GM12878 (cell line): ENCODE data around the gene LIN7C. TPM values are rescaled to one million over a fixed set of nuclear protein-coding genes. Genes with fewer than 3 reads are reported as not detected.

Experiments
- ATAC-seq: fragments of 200-7000 bp; cut with Tn5 transposase; 3 replicates; pipeline ENCODE4 v1.9.1; 2020; ENCODE audit warnings: mild to moderate bottlenecking, moderate library complexity
- BruUV-seq: library from RNA; stranded (reverse); fragments of 400-500 nt; replicated peaks from 2 replicates; lab custom pipeline; 2021; lab: Mats Ljungman, UMichigan
- CTCF ChIA-PET: fragments of 300-600 bp; sonication (Branson Sonifier 250); formaldehyde crosslinking; extraction: SDS; loops from one replicate; lab custom pipeline; 2021; ENCODE audit warnings: inconsistent platforms; lab: Yijun Ruan, JAX
- POLR2A ChIA-PET: fragments of 350-600 bp; formaldehyde crosslinking; extraction: SDS; loops from one replicate; lab custom pipeline; 2021; ENCODE audit warnings: inconsistent platforms; lab: Charles Lee
- RAD21 ChIA-PET: fragments of 300-600 bp; sonication (Branson Sonifier 250); formaldehyde crosslinking; loops from one replicate; lab custom pipeline; 2023; ENCODE audit warnings: antibody characterized with exemption; ENCODE audit not compliant: unreplicated experiment; lab: Charles Lee
- SMC1A ChIA-PET: fragments of 300-600 bp; sonication (Branson Sonifier 250); formaldehyde crosslinking; loops from one replicate; lab custom pipeline; 2023; ENCODE audit not compliant: unreplicated experiment, uncharacterized antibody; lab: Charles Lee
- DNase-seq: peaks from one replicate; pipeline ENCODE4 v3.0.0-alpha.2; 2011; ENCODE audit warnings: low read depth, low spot score
- FAIRE-seq: peaks from 3 replicates; lab custom pipeline; 2011; peaks lifted over from hg19 to GRCh38; lab: Jason Lieb, UNC
- H2AFZ ChIP-seq: 2 replicates; pipeline ENCODE4 v1.6.0; 2011; ENCODE audit warnings: low read depth, low read length, control low read depth; ENCODE audit not compliant: control insufficient read depth
- H3K27ac ChIP-seq: 2 replicates; pipeline ENCODE4 v1.5.1; 2011; ENCODE audit warnings: control low read depth; ENCODE audit not compliant: control insufficient read depth, insufficient read depth
- H3K27me3 ChIP-seq, 2 experiments: replicated peaks in 1 of 2; 2 replicates each; pipeline versions ENCODE4 v1.6.0 to v1.6.1; 2011; ENCODE audit warnings: low read length in 1 of 2; ENCODE audit not compliant: control insufficient read depth in 2 of 2, insufficient read depth in 2 of 2
- H3K36me3 ChIP-seq, 2 experiments: 2 replicates each; pipeline ENCODE4 v1.5.1; 2011; ENCODE audit warnings: low read length in 1 of 2; ENCODE audit not compliant: control insufficient read depth in 2 of 2, insufficient read depth in 2 of 2
- H3K4me1 ChIP-seq: 2 replicates; pipeline ENCODE4 v1.6.1; 2011; ENCODE audit warnings: mild to moderate bottlenecking, low read length, moderate library complexity, mixed read lengths; ENCODE audit not compliant: control insufficient read depth, insufficient read depth
- H3K4me2 ChIP-seq: 2 replicates; pipeline ENCODE4 v1.6.0; 2011; ENCODE audit warnings: control low read depth; ENCODE audit not compliant: control insufficient read depth, insufficient read depth
- H3K4me3 ChIP-seq: fragments of 200-600 bp; sonication (generic); 2 replicates; pipeline ENCODE4 v1.5.1; 2016
- H3K79me2 ChIP-seq: 2 replicates; pipeline ENCODE4 v1.6.0; 2011; ENCODE audit warnings: low read length; ENCODE audit not compliant: control insufficient read depth, insufficient read depth
- H3K9ac ChIP-seq: 2 replicates; pipeline ENCODE4 v1.8.0; 2011; ENCODE audit warnings: low read length, control low read depth, mixed read lengths; ENCODE audit not compliant: control insufficient read depth, insufficient read depth
- H3K9me3 ChIP-seq: replicated peaks from 3 replicates; pipeline ENCODE4 v1.5.1; 2011; ENCODE audit warnings: mild to moderate bottlenecking, low read length; ENCODE audit not compliant: control insufficient read depth, insufficient read depth
- H4K20me1 ChIP-seq: 2 replicates; pipeline ENCODE4 v1.6.0; 2011; ENCODE audit not compliant: control insufficient read depth, insufficient read depth
- BRCA1 ChIP-seq: IDR thresholded peaks from 2 replicates; pipeline ENCODE4 v1.6.1; 2011; ENCODE audit warnings: low read depth, low read length, improper control_type of control experiment
- CEBPB ChIP-seq, 2 experiments: fragments of 150-350 bp in 1 of 2; IDR thresholded peaks; 2 replicates each; pipeline ENCODE4 v1.6.1; 2012 to 2014; ENCODE audit warnings: low read depth in 2 of 2, low read length in 2 of 2, borderline replicate concordance in 1 of 2, inconsistent platforms in 1 of 2
- CHD4 ChIP-seq: fragments of 200-600 bp; sonication (generic); IDR thresholded peaks from 2 replicates; pipeline ENCODE4 v1.6.1; 2016; ENCODE audit warnings: mild to moderate bottlenecking
- CREB1 ChIP-seq: IDR thresholded peaks from 2 replicates; pipeline ENCODE4 v1.6.1; 2012; ENCODE audit warnings: low read depth, mild to moderate bottlenecking, inconsistent platforms
- E2F4 ChIP-seq: IDR thresholded peaks from 2 replicates; pipeline ENCODE4 v1.6.1; 2012; ENCODE audit warnings: low read depth, low read length, improper control_type of control experiment
- FOS ChIP-seq: IDR thresholded peaks from 3 replicates; pipeline ENCODE4 v1.6.1; 2011; ENCODE audit warnings: borderline replicate concordance; ENCODE audit not compliant: insufficient read length; ENCODE audit errors: extremely low read depth
- IKZF1 ChIP-seq: fragments of 450-650 bp; conservative IDR thresholded peaks from 2 replicates; pipeline ENCODE4 v1.6.1; 2017; ENCODE audit warnings: antibody characterized with exemption, mild to moderate bottlenecking
- JUND ChIP-seq: IDR thresholded peaks from 2 replicates; pipeline ENCODE4 v1.6.1; 2012; ENCODE audit warnings: low read depth, mild to moderate bottlenecking, low read length, improper control_type of control experiment, moderate library complexity
- MAX ChIP-seq: IDR thresholded peaks from 2 replicates; pipeline ENCODE4 v1.6.1; 2012; ENCODE audit warnings: low read depth, low read length, improper control_type of control experiment
- MEF2B ChIP-seq: fragments of 450-650 bp; IDR thresholded peaks from 2 replicates; pipeline ENCODE4 v1.6.1; 2018; ENCODE audit warnings: mild to moderate bottlenecking, moderate library complexity; ENCODE audit not compliant: partially characterized antibody, poor library complexity, severe bottlenecking
- NBN ChIP-seq: fragments of 450-650 bp; IDR thresholded peaks from 2 replicates; pipeline ENCODE4 v1.6.1; 2016
- NFXL1 ChIP-seq: fragments of 450-650 bp; IDR thresholded peaks from 2 replicates; pipeline ENCODE4 v1.6.1; 2017; ENCODE audit warnings: antibody characterized with exemption, mild to moderate bottlenecking, borderline replicate concordance
- PAX5 ChIP-seq: IDR thresholded peaks from 2 replicates; pipeline ENCODE4 v1.6.1; 2011; ENCODE audit warnings: low read depth, low read length, borderline replicate concordance
- POU2F2 ChIP-seq: IDR thresholded peaks from 3 replicates; pipeline ENCODE4 v1.6.1; 2011; ENCODE audit warnings: low read depth, mild to moderate bottlenecking, low read length, borderline replicate concordance
- RBBP5 ChIP-seq: fragments of 200-600 bp; sonication (generic); conservative IDR thresholded peaks from 2 replicates; pipeline ENCODE4 v1.6.1; 2016
- RELA ChIP-seq: fragments of 450-650 bp; IDR thresholded peaks from 2 replicates; pipeline ENCODE4 v1.8.0; 2014; ENCODE audit warnings: borderline replicate concordance; ENCODE audit not compliant: partially characterized antibody
- RUNX3 ChIP-seq: IDR thresholded peaks from 2 replicates; pipeline ENCODE4 v1.6.1; 2012; ENCODE audit warnings: low read length, inconsistent platforms
- SPI1 ChIP-seq: IDR thresholded peaks from 2 replicates; pipeline ENCODE4 v1.6.1; 2011; ENCODE audit warnings: low read depth, mild to moderate bottlenecking, low read length, moderate library complexity, borderline replicate concordance; ENCODE audit not compliant: insufficient read depth
- TCF7 ChIP-seq: IDR thresholded peaks from 2 replicates; pipeline ENCODE4 v1.6.1; 2014; ENCODE audit warnings: antibody characterized with exemption, borderline replicate concordance
- WRNIP1 ChIP-seq: IDR thresholded peaks from 2 replicates; pipeline ENCODE4 v1.6.1; 2011; ENCODE audit warnings: low read depth, low read length, improper control_type of control experiment, borderline replicate concordance
- WGBS: methylation state at CpG from one replicate; pipeline ENCODE4 v1.1.6; 2016; ENCODE audit warnings: low lambda C conversion rate; ENCODE audit not compliant: insufficient replicate concordance, insufficient coverage; ENCODE audit errors: missing lambda C conversion rate; 5-methylcytosine and 5-hydroxymethylcytosine counted together
- in situ Hi-C: fragments of 300-500 bp; cut with MboI; formaldehyde crosslinking; loops from 9 replicates; pipeline ENCODE4 v1.14.3; 2018; ENCODE audit warnings: mixed read lengths
- intact Hi-C: fragments of 100-400 bp; cut with micrococcal nuclease; formaldehyde crosslinking; loops from one replicate; pipeline ENCODE4 v1.14.2; 2022; ENCODE audit not compliant: unreplicated experiment
- polyA plus RNA-seq, 11 experiments: library from polyadenylated mRNA; depleted of rRNA in 4 of 11; unstranded in 6 of 11; stranded (reverse) in 5 of 11; fragments of >200 nt; fragmentation: Nextera tagmentation in 4 of 11; fragmentation: Illumina TruSeq in 1 of 11; extraction: Ambion mirVana in 4 of 11; extraction: Trizol in 1 of 11; gene quantifications; 1 replicate in 1 of 11; 2 replicates in 10 of 11; pipeline versions ENCODE4 v1.2.1 to v1.2.3, GENCODE V29; 2011 to 2016; ENCODE audit warnings: inconsistent platforms in 2 of 11, missing spikeins in 2 of 11, low read depth in 1 of 11
- total RNA-seq, 4 experiments: library from RNA; depleted of rRNA in 3 of 4; stranded (reverse); fragments of >200 nt in 3 of 4; fragmentation: Illumina TruSeq in 1 of 4; extraction: Trizol in 1 of 4; gene quantifications; 2 replicates each; pipeline versions ENCODE4 v1.2.1 to v1.2.3, GENCODE V29; 2013 to 2021

The LIN7C gene
- total and polyA plus RNA-seq, 10 of the 15 experiments (the other 5 are each of a cell fraction or from before 2014, with no cell fraction given) = 6.0 to 23.7 (median 15.1) TPM

GRCh38 chr11:27466363-27466762 is 40.2 kb downstream of the LIN7C start:
- CTCF ChIA-PET = interaction anchor here (0.6 to 2.5 kb wide), 5 partner anchors 9 to 282 kb away, joined by 3 to 6 read pairs (median 3); no protein-coding TSS in a partner anchor

More at GRCh38 chr11:27466363-27466762, 40.2 kb downstream of the LIN7C start:
- Histone ChIP-seq H3K79me2 (no peaks in the 10 kb centered on the region), H3K27ac (no peak overlapping the region), H3K4me1 (0 out of 2 replicates have a peak, but pooled peaks cover under 1% of the 10 kb centered on the region), H3K36me3 (no peaks in the 10 kb centered on the region), H3K9me3 (no peaks in the 10 kb centered on the region), H3K9ac (no peak overlapping the region), H3K4me2 (no peak overlapping the region), H4K20me1 (no peaks in the 10 kb centered on the region), H3K27me3 (peaks cover under 1 to 3% of the 10 kb centered on the region in 2 experiments; a peak in 1 of 4 replicates), H3K4me3 (no peak overlapping the region), H2AFZ (no peak overlapping the region)
- FAIRE-seq = no peak
- 65% methylated on average over 1 of the region's 1 CpG for WGBS
- RAD21 ChIA-PET = no interaction called here
- no peak for ATAC-seq
- in situ Hi-C loops = no loop called here
- SMC1A ChIA-PET = interaction anchor here (2.2 kb wide), 1 partner anchor 19 kb away, joined by 5 read pairs; no protein-coding TSS in a partner anchor
- no peak for DNase-seq
- TF ChIP-seq CEBPB (IDR thresholded peaks at IDR 0.05; ENCODE audit: borderline replicate concordance in 1 of 2, low read depth in 2 of 2, low read length in 2 of 2) (no peak), NBN (no peak), MEF2B (no peak), RELA (no peak), FOS (no peak), TCF7 (no peak), RBBP5 (no peak), NFXL1 (no peak), BRCA1 (no peak), CREB1 (no peak), E2F4 (no peak), JUND (no peak), WRNIP1 (no peak), RUNX3 (no peak), CHD4 (no peak), IKZF1 (no peak), MAX (no peak), POU2F2 (no peak), PAX5 (no peak), SPI1 (no peak)
- no TSS peak for BruUV-seq
- POLR2A ChIA-PET = no interaction called here
- intact Hi-C loops = no loop called here
